Breast epithelium (tissue), 3 donors: ENCODE measurements around the gene ADCY4.

ENCODE experiments used
- CTCF ChIP-seq, 3 donors: fragments of 450-650 bp; IDR thresholded peaks; one replicate each; pipeline ENCODE4 v1.5.1; 2016 to 2017; ENCODE audit warnings: antibody characterized with exemption in 3 of 3, mild to moderate bottlenecking in 3 of 3, moderate library complexity in 3 of 3
- POLR2A ChIP-seq: fragments of 450-650 bp; IDR thresholded peaks from one replicate; pipeline ENCODE4 v1.6.1; 2016; ENCODE audit warnings: antibody characterized with exemption, mild to moderate bottlenecking, moderate library complexity
- POLR2AphosphoS5 ChIP-seq, 3 donors: sonication (generic); formaldehyde crosslinking; IDR thresholded peaks; one replicate each; pipeline ENCODE4 v1.6.1; 2017; ENCODE audit warnings: antibody characterized with exemption in 3 of 3

GRCh38 chr14:24277606-24278321 lies 57.1 kb downstream of the ADCY4 start:
- no peak for TF ChIP-seq CTCF (IDR thresholded peaks at IDR 0.05)
- TF ChIP-seq POLR2A: no peak
- no peak for TF ChIP-seq POLR2AphosphoS5 (IDR thresholded peaks at IDR 0.05)
